Renal cortical epithelial cell (primary cell): Measurements from ENCODE around the gene SLC28A1. TPM values are rescaled to one million over a fixed set of nuclear protein-coding genes. Genes with fewer than 3 reads are reported as not detected.
"Not testable (repeated sequence)": the region's sequence is repeated elsewhere in the genome, so short reads cannot be mapped to it uniquely, and the experiment has no call there.

Experiments
- DNase-seq: peaks from one replicate; pipeline ENCODE4 v3.0.0-alpha.2; 2011; ENCODE audit warnings: low read depth
- total RNA-seq: library from RNA; depleted of rRNA; stranded (reverse); fragments of >200 nt; gene quantifications from 2 replicates; pipeline ENCODE4 v1.2.3, GENCODE V29; 2014

SLC28A1 gene
- total RNA-seq, 1 donor from 2014 or later = 0.15 TPM

- no peak for DNase-seq
These were observed 22.7 kb upstream of the SLC28A1 start for GRCh38 chr15:84861781-84862180.

GRCh38 chr15:84862214-84862975 lies 22.1 kb upstream of the SLC28A1 start:
- no peak for DNase-seq

- no peak for DNase-seq
These were observed 20.7 kb upstream of the SLC28A1 start for GRCh38 chr15:84863565-84864443.

DNA sequence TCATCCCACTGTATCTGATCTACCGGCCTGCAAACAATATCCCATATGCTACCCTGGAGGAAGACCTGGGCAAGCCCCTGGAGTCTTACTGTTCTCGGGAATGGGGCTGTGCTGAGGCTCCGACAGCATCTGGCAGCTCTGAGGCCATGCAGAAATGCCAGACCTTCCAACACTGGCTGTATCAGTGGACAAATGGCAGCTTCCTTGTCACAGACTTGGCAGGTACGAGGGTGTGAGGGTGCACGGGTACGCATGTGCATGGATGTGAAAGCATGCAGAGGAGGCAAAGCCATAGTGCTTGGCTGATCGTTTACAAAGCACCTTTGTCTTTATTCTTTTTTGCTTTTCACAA lies 20.0 kb upstream of the SLC28A1 start:
- no peak for DNase-seq

- DNase-seq = no peak
These were observed 19.3 kb upstream of the SLC28A1 start for GRCh38 chr15:84865074-84865569.

- no peak for DNase-seq
These were observed 16.2 kb upstream of the SLC28A1 start for GRCh38 chr15:84868037-84868880.

DNA sequence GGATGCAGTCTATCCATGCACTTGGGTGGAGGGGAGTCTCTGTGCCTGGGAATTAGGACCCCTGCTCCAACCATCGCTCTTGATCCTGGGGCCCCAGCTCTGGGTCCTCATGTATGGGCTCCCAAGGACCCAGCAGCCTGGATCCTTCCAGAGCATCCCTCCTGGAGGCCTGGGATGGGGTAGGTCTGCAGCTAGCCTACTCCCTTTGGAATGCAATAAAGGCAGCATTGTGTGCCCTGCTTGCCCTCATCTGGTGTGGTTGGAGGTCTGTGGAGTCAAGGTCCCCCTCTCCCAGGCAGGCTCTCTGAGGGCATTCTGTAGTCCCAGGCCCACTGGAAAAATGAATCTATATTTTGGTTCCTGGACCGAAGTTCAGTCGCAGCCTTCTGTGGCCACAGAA lies 15.0 kb upstream of the SLC28A1 start:
- DNase-seq = no peak

DNA sequence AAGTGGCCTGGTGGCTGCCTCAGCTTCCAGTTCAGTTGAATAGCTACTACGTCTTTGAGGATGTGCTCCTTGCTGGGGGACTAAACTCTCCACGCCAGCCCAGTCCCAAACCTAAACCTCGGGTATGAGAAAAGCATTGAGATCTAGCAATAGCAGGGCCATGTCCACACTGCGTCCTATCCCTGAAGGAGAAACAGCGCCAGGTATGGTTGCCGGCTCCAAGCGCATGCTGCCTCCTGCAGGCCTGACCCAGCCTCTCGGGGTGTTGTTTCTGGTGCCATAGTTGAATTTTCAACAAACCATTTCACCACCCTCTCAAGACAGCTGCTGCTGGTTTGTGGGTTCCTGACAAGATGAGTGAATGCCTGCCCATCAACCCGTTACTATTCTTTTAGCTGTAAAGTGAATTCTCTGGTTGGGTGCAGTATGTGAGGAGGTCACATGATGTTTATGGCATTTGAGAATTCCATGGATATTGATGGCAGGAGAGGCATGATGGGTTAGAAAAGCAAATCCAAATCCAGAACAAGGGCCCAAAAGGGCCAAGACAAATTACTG lies 13.0 kb upstream of the SLC28A1 start:
- DNase-seq = no peak

DNA sequence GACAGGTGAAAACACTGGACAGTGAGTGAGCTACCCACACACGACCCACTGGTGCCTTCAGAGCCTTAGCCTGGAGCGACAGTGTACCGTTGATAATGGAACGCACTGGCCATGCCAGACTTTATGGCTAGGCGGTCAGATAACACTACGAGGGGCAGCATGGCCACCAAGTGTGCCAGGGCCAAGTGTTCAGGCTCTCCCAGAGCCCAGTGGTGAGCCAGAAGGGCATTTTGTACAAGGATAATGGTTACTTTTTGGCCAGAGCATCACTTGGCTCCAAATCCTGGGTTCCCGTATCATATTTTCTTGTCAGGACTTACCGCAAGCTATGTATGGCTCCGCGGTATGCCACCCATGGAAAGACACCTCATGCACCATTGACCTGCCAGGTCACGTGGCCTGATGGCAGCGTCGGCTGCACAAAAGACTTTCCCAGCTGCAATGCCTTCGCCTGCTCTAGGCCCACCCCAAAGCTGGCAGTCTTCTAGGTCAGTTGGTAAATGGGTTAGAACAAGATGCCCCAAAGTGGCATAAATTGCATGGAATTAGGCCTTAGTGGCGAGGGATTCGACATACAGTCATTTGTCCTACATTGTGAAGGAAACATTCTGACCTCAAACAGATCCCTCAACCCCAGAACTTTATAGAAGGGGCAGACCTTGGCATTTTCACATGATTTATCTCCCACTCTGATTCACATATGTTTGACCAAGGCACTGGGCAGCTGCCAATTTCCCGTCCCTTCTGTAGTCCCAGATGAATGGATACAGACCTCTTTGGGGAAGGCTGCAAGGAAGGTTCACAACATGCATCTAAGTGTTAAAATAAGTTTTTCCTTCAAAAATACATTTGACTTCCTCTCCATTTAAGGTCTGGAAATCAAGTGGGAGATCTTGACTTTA lies 12.2 kb upstream of the SLC28A1 start:
- no peak for DNase-seq

DNA sequence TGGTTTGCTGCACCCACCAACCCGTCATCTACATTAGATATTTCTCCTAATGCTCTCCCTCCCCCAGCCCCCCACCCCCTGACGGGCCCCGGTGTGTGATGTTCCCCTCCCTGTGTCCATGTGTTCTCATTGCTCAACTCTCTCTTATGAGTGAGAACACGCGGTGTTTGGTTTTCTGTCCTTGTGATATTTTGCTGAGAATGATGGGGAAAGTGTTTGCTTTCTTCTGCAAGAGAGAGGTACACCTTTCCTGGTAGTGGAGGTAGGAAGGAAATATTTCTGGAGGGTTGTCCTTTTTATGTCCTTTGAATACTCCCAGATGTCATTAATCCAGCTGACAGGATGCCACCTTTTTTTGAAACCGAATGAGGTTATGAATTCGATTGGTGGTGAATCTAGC lies 10.5 kb upstream of the SLC28A1 start:
- DNase-seq = no peak

GRCh38 chr15:84874981-84875699 lies 9.3 kb upstream of the SLC28A1 start:
- DNase-seq = peak; percentile 70

GRCh38 chr15:84876269-84876668 lies 8.2 kb upstream of the SLC28A1 start:
- no peak for DNase-seq

GRCh38 chr15:84877701-84878100 lies 6.8 kb upstream of the SLC28A1 start:
- DNase-seq = not testable (repeated sequence)

- peak; percentile 52 for DNase-seq
These were observed 6.0 kb upstream of the SLC28A1 start for GRCh38 chr15:84878504-84878903.

DNA sequence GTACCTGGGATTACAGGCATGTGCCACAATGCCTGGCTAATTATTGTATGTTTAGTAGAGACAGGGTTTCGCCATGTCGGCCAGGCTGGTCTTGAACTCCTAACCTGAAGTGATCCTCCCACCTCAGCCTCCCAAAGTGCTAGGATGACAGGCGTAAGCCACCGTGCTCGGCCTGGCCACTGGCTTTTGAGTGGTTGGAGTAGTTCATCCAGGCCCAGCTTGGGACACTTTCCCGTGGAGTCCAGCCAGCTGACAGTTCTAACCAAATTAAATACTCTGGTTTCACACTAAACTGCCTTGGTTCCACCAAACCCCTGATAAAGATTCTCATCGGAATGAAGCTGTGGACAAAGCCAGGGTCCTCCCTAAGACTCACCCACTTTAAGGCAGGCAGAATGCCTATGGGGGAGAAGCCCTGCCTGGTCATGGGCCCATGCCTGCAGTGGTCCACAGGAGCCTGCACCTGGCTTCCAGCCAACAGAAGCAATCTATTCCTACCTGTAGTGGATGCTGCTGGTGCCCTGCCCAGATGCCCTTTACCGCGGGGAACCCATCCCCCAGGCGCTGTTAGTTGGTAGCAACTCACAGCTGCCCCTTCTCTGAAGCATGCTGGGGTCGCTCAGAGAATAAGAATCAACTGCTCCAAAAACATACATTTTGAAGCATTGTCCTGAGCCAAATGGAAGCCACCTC lies 5.2 kb upstream of the SLC28A1 start:
- no peak for DNase-seq

DNA sequence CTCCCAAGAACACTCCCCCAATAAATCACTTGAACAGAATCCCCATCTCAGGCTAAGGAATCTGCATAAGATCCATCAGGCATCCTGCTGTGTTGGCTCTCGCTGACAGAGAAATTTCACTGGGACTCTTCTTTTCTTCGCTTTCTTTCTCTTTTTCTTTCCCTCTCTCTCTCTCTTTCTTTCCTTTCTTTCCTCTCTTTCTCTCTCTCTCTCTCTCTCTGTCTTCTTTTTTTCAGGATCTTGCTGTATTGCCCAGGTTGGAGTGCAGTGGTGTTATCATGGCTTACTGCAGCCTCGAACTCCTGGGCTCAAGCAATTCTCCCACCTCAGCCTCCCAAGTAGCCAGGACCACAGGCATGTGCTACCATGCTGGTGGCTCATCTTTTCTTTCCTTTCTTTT lies 4.5 kb upstream of the SLC28A1 start:
- no peak for DNase-seq

- DNase-seq = no peak
These were observed 3.5 kb upstream of the SLC28A1 start for GRCh38 chr15:84880822-84881519.

- DNase-seq = no peak
These were observed 3.0 kb upstream of the SLC28A1 start for GRCh38 chr15:84881520-84881830.

DNA sequence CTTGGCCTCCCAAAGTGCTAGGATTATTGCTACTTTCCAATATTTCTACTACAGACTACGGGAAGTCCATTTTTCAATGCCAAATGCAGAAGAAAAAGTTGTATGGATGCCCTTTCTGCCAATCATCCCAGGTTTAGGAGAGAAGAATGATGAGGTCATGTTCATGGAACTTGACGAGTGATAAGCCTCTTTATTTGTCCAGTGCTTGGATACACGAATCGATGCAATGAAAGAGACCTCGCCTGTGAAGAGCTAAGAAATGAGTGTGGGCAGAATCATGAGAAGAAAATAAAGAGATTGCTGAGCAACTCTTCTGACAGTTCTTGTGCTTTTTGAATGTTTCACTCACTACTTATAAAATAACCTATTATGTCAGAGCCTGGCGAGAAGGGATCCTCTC lies 996 bp upstream of the SLC28A1 start:
- DNase-seq = no peak
